Measurements from ENCODE around the gene ERG.

Gene ERG

DNA sequence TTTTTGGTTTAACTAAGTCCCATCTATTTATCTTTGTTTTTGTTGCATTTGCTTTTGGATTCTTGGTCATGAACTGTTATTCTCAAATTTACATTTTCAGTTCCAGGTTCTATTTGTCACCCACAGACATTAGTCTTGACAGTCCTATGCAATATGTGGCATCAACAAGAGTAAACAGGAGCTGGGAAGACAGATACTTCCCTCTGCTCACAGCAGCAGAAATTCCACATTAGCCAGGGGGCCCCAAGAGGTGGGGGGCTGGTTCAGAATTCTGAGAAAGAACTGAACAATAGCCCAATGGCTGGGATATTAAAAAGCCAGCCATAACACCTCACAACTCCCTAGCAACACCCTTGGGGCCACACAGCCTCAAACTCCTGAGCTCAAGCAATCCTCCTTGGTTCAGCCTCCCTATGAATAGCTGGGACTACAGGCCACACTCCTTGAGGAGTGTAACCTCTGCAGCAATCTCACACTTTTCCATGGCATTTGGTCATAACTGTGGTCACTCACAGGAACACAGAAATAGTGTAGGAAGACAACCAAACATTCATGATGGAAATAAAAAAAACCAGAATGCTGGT, 67.8 kb downstream of the ERG start:
- no peak for DNase-seq

DNA sequence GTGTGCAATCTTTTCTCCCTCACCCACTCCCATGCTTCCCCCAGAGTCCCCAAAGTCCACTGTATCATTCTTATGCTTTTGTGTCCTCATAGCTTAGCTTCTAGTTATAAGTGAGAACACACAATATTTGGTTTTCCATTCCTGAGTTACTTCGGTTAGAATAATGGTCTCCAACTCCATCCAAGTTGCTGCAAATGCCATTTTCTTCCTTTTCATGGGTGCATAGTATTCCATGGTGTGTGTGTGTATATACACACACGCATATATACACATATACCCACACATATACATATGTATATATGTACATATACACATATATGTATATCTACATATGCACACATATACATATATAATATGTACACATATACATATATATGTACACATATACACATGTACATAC, 69.3 kb downstream of the ERG start:
- DNase-seq = no peak

DNA sequence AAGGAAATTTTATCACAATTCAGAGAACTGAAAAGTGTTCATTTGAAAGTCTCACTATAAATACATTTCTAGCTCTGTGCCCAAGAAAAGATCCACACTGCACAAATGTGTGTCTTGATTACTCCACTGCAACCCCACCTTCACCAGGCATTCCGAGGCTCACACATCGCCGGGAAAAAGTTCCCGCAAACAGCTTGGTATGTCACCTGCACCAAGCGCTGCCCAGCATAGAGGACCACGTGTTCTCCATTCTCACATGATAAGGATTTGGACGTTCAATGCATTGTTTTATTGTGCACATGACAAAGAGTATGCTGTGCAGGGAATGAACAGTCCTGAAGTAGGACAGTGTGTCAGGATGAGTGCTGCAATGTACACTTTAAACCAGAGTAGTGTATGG, 70.1 kb downstream of the ERG start:
- DNase-seq = no peak

DNA sequence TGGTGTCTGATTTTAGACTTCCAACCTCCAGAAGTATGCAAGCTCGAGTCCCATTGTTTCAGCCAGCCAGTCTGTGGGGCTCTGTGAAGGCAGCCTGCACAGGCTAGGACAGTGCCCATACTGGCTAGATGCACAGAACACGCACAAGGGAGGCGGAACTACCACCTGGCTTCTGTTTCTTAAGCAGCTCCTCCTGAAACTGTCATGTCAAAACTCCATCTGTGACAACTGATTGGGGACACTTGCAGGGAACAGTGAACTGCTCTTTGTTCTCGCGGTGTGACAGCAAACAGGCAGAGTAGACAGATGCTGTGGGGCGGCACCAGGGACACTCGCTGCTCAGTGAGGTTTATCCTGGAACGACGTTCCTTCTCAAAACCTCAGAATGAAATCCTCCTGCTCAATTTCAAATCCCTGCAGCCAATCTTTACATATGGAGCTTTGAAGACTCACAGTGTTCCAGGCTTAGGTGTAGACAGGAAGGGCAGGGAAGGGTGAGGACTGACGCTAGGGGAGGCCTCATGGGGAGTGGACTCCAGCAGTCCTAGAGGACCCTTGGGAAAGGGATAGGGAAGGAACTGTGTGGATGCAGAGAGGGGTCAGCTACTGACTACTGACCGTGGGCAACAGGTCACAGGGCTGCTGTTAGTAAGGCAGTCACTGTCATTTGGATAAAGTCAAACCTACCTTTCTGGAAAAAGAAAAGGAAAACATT, 73.8 kb downstream of the ERG start:
- no peak for DNase-seq

DNA sequence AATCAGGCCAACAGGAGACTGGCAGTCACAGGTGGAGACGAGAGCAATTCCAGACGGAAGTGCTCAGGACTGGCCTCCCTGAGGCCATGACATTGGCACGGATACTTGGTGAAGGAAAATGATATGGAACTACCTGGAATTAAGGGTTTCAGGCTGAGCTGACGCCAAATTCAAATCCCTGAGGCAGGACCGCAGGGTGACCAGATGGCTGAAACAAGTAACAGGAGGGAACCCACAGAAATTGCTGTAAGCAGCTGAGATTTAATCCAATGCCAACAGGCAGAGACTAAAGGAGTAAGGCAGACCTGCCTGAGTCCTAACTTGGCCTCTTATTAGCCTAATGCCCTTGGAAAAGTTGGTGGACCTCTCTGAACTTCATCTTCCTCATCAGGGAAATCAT, 76.2 kb downstream of the ERG start:
- DNase-seq = no peak

DNA sequence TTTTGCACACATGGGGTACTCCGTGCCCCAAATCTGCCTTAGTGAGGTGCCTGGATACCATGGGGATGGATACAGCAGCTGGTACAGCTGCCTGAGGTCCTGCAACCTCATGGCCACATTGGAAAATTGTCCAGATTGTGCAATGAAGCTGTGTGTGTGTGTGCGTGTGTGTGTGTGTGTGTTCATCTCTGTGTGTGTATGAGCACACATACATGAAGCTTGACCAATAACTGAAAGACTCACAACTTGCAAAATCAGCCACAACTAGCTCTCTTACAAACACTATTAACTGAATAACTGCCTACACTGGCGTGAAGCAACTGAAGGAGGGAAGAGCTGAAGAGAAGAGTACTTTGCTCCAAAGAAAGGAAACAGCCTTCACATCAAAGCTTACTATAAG, 78.1 kb downstream of the ERG start:
- DNase-seq = no peak

- DNase-seq = no peak
These were observed 80.6 kb downstream of the ERG start for GRCh38 chr21:38417726-38418125.

DNA sequence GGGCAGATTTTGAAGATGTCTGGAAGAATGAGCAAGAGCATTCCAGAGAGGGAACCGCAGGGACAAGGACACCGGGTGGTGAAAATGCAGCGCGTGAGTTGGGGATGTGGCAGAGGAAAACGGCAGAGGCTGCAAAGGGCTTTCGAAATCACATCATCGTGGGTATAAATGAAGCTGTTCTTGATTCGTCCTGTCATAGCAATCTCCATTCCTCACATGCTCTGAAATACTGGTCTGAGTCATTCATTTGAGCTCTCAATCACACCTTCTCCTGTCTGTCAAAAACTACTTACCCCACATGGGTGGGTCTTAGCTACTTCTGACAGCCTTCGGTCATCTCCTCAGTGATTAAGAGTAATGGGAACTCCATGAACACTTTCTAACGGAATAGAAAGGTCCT, 81.5 kb downstream of the ERG start:
- no peak for DNase-seq

DNA sequence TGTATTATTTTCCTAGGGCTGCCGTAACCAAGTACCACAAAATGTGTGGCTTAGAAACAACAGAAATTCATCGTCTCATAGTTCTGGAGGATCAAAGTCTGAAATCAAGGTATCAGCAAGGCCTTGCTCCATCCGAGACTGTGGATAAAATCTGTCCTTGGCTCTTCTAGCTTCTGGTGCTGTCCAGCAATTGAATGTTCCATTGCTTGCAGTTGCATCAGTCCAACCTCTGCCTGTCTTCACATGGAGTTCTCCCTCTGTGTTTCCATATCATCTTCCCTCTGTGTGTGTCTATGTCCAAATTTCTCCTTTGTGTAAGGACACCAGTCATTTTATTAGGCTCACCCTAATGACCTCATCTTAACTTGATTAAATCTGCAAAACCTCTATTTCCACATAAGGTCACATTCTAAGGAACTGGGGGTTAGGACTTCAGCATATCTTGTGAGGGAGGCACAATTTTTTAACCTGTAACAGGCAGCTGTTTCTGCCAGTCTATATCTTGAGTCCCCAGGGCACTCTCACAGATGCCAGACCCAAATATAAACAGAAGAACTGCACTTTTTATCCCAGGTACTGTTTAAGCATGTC, 84.2 kb downstream of the ERG start:
- no peak for DNase-seq

GRCh38 chr21:38410466-38410865, 87.8 kb downstream of the ERG start:
- DNase-seq = no peak

GRCh38 chr21:38409907-38410306, 88.4 kb downstream of the ERG start:
- DNase-seq = no peak

DNA sequence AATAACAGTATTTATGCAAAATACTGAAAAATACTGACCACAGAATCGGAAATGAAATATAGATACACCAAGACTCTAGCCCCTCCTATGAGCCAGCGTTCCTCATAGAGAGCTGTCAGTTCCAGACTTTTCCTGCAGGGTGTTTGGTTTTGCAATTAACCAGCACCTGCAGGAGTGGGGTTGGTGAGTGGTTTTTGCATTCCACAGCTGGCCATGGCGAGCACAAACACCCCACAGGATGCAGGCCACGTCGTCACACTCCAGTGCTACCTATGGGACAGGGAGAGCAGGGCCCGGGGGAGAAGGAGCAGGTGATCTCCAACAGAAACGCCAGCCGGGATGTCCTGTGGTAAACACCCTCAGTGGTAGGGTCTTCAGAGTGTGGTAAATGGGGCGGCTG, 94.1 kb downstream of the ERG start:
- no peak for DNase-seq

GRCh38 chr21:38402795-38403194, 95.5 kb downstream of the ERG start:
- no peak for DNase-seq

DNA sequence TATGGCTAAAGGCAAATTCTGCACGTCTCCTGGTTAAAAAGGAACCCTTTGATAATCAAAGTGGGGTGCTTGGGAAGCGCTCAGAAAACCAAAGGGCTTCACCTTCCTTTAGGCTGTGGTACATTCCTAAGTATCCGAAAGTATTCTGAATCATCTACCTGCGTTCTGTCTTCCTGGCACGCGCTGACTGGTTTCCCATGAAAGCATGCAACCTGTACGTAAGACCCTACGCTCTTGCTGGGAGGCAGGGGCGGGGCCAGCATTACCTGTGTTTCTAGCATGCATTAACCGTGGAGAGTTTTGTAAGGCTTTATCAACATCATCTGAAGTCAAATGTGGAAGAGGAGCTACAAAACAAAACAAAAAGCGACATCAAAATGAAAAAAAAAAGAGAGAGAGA, 96.0 kb downstream of the ERG start:
- DNase-seq = no peak

GRCh38 chr21:38401191-38401926, 96.9 kb downstream of the ERG start:
- DNase-seq = no peak

- no peak for DNase-seq
These were observed 97.9 kb downstream of the ERG start for GRCh38 chr21:38400195-38400919.

DNA sequence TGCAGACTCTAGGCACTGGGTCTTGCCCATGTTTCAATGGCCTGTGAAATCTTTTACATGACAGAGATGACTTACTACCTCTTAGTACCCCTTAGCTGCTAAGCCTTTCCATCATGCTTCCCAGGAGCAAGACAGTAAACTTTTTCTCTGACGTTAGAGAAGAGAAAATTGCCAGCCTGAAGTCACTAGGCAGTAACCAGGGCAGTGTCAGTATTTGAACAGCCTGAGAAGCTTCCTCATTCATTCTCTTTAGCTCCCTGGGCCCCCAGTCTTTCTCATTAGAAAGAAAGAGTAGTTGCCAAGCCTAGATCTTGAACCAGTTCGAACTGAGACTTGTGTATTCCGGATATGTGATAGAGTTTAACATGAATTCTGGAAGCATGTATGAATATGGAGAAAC, 99.2 kb downstream of the ERG start:
- no peak for DNase-seq

DNA sequence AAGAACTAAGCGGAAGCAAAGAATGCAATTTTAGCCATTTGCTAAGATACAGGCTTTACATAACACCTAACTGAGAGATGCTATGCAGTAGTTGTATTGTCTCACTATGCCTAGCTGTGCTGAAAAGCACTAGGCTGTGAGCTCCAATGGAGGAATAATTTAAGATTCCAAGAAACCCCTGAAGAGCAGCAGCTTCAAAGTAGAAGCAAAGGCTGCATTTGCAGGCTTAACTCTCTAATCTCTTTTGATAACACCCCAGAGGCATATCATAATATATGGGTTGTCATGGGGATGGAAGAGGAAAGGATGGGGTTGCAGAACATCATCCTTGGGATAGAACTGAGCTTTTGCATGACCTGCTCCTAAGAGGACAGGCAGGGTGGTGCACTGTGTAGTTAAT, 102.0 kb downstream of the ERG start:
- DNase-seq = no peak

DNA sequence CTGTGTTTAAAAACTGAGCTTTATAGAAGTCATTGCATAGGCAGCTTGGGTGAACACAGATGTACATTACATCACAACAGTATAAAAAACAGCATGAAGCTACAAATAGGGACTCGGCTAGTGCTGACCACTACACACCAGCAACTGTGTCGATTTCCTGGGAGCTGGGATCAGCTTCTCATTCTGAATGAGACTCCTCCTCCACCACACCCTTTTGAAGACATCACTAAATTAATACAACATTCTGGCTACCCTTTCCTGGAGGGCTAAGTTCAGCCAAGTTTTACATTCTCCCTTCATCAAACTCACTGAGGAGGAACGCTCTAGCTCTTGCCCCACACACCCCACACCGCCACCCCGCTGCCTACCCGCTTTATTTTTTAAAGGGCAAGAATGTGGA, 102.7 kb downstream of the ERG start:
- DNase-seq = no peak

- no peak for DNase-seq
These were observed 105.6 kb downstream of the ERG start for GRCh38 chr21:38392661-38393060.

DNA sequence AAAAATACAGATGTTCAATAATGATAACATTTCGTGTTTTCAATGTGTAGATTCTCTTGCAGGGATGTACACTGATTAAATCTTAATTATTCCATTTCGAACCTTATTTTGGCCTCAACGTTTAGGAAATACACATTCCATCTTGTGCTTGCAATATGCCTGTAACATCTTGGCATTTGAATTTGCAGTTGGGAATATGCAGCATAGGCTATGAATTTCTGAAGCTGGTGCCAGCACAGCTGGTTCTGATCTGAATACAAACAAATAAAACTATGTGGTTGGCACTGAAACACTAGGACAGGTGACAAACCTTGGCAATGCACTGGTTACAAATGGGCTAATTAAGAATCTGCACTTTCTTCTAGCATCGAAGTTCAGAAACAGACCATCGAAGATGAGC, 108.4 kb downstream of the ERG start:
- no peak for DNase-seq

DNA sequence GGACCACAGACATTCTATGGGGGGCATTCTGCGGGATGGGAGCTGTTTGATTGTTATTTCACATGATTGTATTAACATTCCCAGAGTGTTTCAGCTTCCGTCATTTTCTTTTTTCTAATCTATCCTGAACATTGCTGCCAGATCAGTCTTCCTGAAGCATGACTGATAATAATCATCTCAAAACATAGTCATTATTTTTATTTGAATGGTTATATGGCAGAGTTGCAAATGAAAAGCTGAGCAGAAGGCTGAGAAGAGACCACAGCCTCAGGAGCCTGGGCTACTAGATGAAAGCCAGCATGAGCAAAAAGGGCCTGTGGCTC, 109.0 kb downstream of the ERG start:
- DNase-seq = no peak

DNA sequence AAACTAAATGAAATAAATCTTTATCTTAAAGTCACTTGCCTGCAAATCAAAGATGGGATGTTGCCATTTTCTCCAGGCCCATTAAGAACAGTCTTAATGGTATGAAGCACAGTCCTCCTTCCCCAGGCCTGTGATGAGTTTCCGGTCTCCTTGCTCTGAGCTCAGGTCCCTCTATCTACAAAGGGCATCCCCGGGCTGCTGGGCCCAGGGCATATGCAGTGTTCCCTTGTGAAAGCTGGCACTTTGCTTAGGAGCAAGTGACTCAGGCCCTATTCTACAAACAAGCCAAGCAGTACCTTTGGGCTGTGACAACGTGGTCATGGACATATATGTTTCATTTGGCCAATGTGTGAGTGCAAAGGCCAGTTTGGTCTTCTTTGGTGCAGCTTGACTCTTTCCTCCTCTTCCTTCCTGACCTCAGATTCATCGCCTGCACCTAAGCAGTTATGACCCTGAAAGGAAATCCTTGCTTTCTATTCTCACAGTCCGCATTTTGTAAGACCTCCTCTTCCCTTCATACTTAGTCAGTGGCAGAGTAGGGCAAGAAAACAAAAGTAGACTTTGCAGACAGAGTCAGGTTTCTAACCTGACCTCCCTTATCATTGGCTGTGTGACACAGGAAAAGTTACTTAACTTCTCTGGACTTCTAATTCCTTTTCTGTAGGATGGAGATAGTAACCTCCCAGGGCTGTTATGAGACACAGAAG, 109.5 kb downstream of the ERG start:
- DNase-seq = no peak
